Thoracic aorta (tissue), 2 donors: ENCODE results near the gene PANX1. TPM values are rescaled to one million over a fixed set of nuclear protein-coding genes. Genes with fewer than 3 reads are reported as not detected.

Experiments used
- ATAC-seq: fragments of 150-250 bp; one replicate; pipeline ENCODE4 v1.8.0; 2017; ENCODE audit warnings: low read depth; ENCODE audit not compliant: insufficient number of reproducible peaks, low FRiP score
- DNase-seq: peaks from one replicate; pipeline ENCODE4 v3.0.0-alpha.2; 2020; ENCODE audit warnings: low spot score
- H3K27ac ChIP-seq, 2 donors: fragments of 200-600 bp; sonication (generic); 1 replicate in 1 of 2; 2 replicates in 1 of 2; pipeline ENCODE4 v1.5.1; 2016; ENCODE audit warnings: mild to moderate bottlenecking in 2 of 2, moderate library complexity in 2 of 2
- H3K27me3 ChIP-seq: fragments of 200-600 bp; sonication (generic); replicated peaks from 2 replicates; pipeline ENCODE4 v1.6.0; 2016; ENCODE audit warnings: mild to moderate bottlenecking; ENCODE audit not compliant: insufficient read depth
- H3K36me3 ChIP-seq: fragments of 200-600 bp; sonication (generic); one replicate; pipeline ENCODE4 v1.5.1; 2016
- H3K4me1 ChIP-seq, 2 donors: fragments of 200-600 bp; sonication (generic); 1 replicate in 1 of 2; 2 replicates in 1 of 2; pipeline versions ENCODE4 v1.5.1 to v1.6.0; 2016; ENCODE audit warnings: low read depth in 2 of 2, mild to moderate bottlenecking in 1 of 2; ENCODE audit not compliant: control insufficient read depth in 1 of 2
- H3K4me3 ChIP-seq: fragments of 200-600 bp; sonication (generic); 2 replicates; pipeline ENCODE4 v1.5.1; 2016; ENCODE audit warnings: mild to moderate bottlenecking
- H3K9me3 ChIP-seq: fragments of 200-600 bp; sonication (generic); 2 replicates; pipeline ENCODE4 v1.5.1; 2016
- CTCF ChIP-seq: fragments of 200-600 bp; sonication (generic); IDR thresholded peaks from one replicate; pipeline ENCODE4 v1.5.1; 2019; ENCODE audit warnings: antibody characterized with exemption
- total RNA-seq, 2 donors: library from RNA; depleted of rRNA; stranded (reverse); fragments of >200 nt; gene quantifications; one replicate each; pipeline versions ENCODE4 v1.1.0 to v1.2.3, GENCODE V29; 2016

The PANX1 gene
- total RNA-seq, 2 donors from 2014 or later = 29.6 to 49.2 TPM

GRCh38 chr11:94128291-94128745 is 323 bp upstream of the PANX1 start:
- Histone ChIP-seq H3K36me3 (no peaks in the 10 kb centered on the region), H3K4me1 (peaks cover 35 to 40% of the 10 kb centered on the region in 2 donors), H3K4me3 (peak overlapping the region; percentile 92), H3K27ac (peak overlapping the region; percentile 91 to 92), H3K27me3 (no peaks in the 10 kb centered on the region), H3K9me3 (no peaks in the 10 kb centered on the region)
- TF ChIP-seq CTCF = no peak
- DNase-seq = no peak
- ATAC-seq = no peak

DNA sequence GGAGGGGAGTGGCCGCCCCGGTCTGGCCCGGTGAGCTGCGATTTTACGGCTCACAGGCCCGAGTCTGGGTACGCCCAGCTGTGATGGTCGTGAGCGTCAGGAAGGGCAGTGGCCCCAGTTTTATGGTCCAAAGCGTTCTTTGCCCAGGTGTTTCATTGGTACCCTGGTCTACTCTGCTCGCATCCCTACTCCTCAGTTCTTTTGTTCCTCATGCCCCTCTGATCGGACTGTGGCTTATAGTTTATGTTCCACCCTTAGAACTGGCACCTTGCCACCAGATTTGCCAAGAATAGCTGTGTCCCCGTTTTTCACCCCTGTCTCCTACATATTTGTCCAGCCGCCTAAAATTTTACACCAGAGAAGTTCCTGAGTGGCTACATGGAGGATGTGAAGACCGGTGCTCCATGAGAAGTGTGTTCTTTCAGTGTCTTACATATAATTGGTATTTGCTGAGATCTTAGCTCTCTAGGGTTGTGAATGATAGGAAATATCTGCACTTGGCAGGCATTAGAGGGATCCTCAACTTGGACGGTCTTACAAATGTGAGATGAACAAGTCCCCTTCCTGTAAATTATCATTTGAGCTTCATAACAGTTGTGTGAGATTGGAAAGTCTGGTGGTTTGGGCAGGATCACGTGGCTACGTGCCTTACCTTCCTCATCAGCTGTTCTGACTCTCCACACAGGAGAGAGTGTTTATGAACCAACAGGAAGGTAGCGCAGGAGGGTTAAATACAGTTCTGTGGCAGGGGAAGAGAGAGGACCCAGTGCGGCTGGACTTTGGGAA is 1.1 kb downstream of the PANX1 start:
- H3K36me3 ChIP-seq = no peaks in the 10 kb centered on the region
- peak overlapping the region; percentile 92 for H3K4me3 ChIP-seq
- H3K9me3 ChIP-seq = no peaks in the 10 kb centered on the region
- no peak for DNase-seq
- no peaks in the 10 kb centered on the region for H3K27me3 ChIP-seq
- no peak for TF ChIP-seq CTCF
- peak; percentile 6 for ATAC-seq
- peaks cover 40 to 54% of the 10 kb centered on the region in 2 donors for H3K4me1 ChIP-seq
- H3K27ac ChIP-seq = peak overlapping the region; percentile 91 to 92

- Histone ChIP-seq H3K27ac (peak overlapping the region; percentile 91 to 92), H3K36me3 (no peaks in the 10 kb centered on the region), H3K4me3 (peak overlapping the region; percentile 92), H3K27me3 (no peaks in the 10 kb centered on the region), H3K4me1 (peaks cover 46 to 61% of the 10 kb centered on the region in 2 donors), H3K9me3 (no peaks in the 10 kb centered on the region)
- ATAC-seq = peak; percentile 46
- DNase-seq = no peak
- no peak for TF ChIP-seq CTCF
Measured at GRCh38 chr11:94130298-94131046, 1.8 kb downstream of the PANX1 start.

- Histone ChIP-seq H3K36me3 (no peaks in the 10 kb centered on the region), H3K4me3 (peak overlapping the region; percentile 92), H3K27ac (peak overlapping the region; percentile 91 to 92), H3K9me3 (no peaks in the 10 kb centered on the region), H3K27me3 (no peaks in the 10 kb centered on the region), H3K4me1 (peaks cover 51 to 68% of the 10 kb centered on the region in 2 donors)
- TF ChIP-seq CTCF = no peak
- ATAC-seq (no peak), DNase-seq (no peak)
Measured at GRCh38 chr11:94131047-94131717, 2.5 kb downstream of the PANX1 start.

DNA sequence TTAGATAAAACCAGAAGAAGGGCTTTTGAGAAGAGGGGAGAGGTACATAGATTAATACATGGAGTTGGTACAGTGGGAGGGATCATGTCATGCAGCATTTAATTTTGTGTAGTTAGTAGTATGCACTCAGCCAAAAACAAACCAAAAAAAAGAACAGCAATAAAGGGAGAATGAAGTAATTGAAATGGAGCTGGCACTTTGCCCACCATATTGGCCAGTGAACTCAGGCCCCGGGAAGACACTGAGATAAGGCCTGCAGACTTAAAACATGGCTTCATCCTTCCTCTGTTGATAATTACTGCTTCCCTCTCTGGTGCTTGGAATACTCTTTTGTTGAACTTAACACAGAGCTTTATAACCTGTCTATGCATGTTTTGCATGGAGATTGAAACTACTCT is 3.1 kb downstream of the PANX1 start:
- no peak for TF ChIP-seq CTCF
- DNase-seq = no peak
- no peak for ATAC-seq
- H3K27me3 ChIP-seq = no peaks in the 10 kb centered on the region
- H3K27ac ChIP-seq = peak overlapping the region; percentile 91 to 92
- peak overlapping the region; percentile 92 for H3K4me3 ChIP-seq
- no peaks in the 10 kb centered on the region for H3K36me3 ChIP-seq
- H3K9me3 ChIP-seq = no peaks in the 10 kb centered on the region
- peaks cover 51 to 73% of the 10 kb centered on the region in 2 donors for H3K4me1 ChIP-seq
